CD4-positive, alpha-beta T cell treated with Interleukin-17A for 4 hours (primary cell): ENCODE measurements around the gene ZNF804A.

Source experiments
- DNase-seq: peaks from one replicate; pipeline ENCODE4 v3.0.0-alpha.2; 2020; ENCODE audit warnings: mixed read lengths

ZNF804A gene

GRCh38 chr2:184971546-184972068, 373.3 kb downstream of the ZNF804A start:
- no peak for DNase-seq
